GM13976 (cell line): ENCODE results near the gene NLRP14.

Source experiments
- DNase-seq: peaks from one replicate; pipeline ENCODE4 v3.0.0; 2012; ENCODE audit warnings: low spot score
- CTCF ChIP-seq: IDR thresholded peaks from 2 replicates; pipeline ENCODE4 v1.5.1; 2012; ENCODE audit warnings: borderline replicate concordance, mild to moderate bottlenecking; ENCODE audit not compliant: insufficient read depth; ENCODE audit errors: extremely low read depth, missing control alignments, control extremely low read depth
- in situ Hi-C: fragments of 300-500 bp; cut with MboI; formaldehyde crosslinking; loops from one replicate; pipeline ENCODE4 v1.12.0; 2022; ENCODE audit warnings: low sequenced_read_pairs, mixed read lengths, inconsistent platforms; ENCODE audit not compliant: unreplicated experiment

The NLRP14 gene

GRCh38 chr11:7034019-7034418 is 13.7 kb downstream of the NLRP14 start:
- no peak for TF ChIP-seq CTCF
- in situ Hi-C loops: no loop called here
- DNase-seq: no peak

- no peak for DNase-seq
- in situ Hi-C loops: no loop called here
- TF ChIP-seq CTCF: no peak
These were observed 26.3 kb downstream of the NLRP14 start for GRCh38 chr11:7046474-7047175.

- in situ Hi-C loops: no loop called here
- DNase-seq: no peak
- TF ChIP-seq CTCF: no peak
These were observed 29.9 kb downstream of the NLRP14 start for GRCh38 chr11:7050191-7050590.

GRCh38 chr11:7056828-7057513 is 36.7 kb downstream of the NLRP14 start:
- TF ChIP-seq CTCF: no peak
- in situ Hi-C loops: no loop called here
- DNase-seq: no peak

GRCh38 chr11:7057641-7058040 is 37.4 kb downstream of the NLRP14 start:
- in situ Hi-C loops: no loop called here
- DNase-seq: no peak
- TF ChIP-seq CTCF: no peak

- TF ChIP-seq CTCF: no peak
- no peak for DNase-seq
- in situ Hi-C loops: no loop called here
These were observed 40.6 kb downstream of the NLRP14 start for GRCh38 chr11:7060868-7061267.
